K562 (cell line): ENCODE data around the gene DSCAM. TPM values are rescaled to one million over a fixed set of nuclear protein-coding genes. Genes with fewer than 3 reads are reported as not detected.

Experiments
- ATAC-seq: fragments of 200-7000 bp; cut with Tn5 transposase; 3 replicates; pipeline ENCODE4 v1.9.1; 2020; ENCODE audit warnings: moderate library complexity
- BruUV-seq: library from RNA; stranded (reverse); fragments of 400-500 nt; replicated peaks from 2 replicates; lab custom pipeline; 2021; lab: Mats Ljungman, UMichigan
- CTCF ChIA-PET: fragments of 300-600 bp; formaldehyde crosslinking; extraction: SDS; loops from one replicate; lab custom pipeline; 2021; ENCODE audit warnings: low intra/inter-chr PET ratio; lab: Yijun Ruan, JAX
- POLR2A ChIA-PET: fragments of 300-600, 350-650 bp; sonication (Branson Sonifier 250); formaldehyde crosslinking; extraction: SDS; loops from one replicate; lab custom pipeline; 2021; ENCODE audit warnings: antibody characterized with exemption, inconsistent platforms; lab: Yijun Ruan, JAX
- DNase-seq, 4 experiments: peaks; one replicate each; pipeline versions ENCODE4 v3.0.0 to v3.0.0-alpha.2; 2011 to 2018; ENCODE audit warnings: low spot score in 3 of 4, mixed read lengths in 3 of 4; ENCODE audit errors: extremely low read depth in 1 of 4
- FAIRE-seq: peaks from 2 replicates; lab custom pipeline; 2011; peaks lifted over from hg19 to GRCh38; lab: Jason Lieb, UNC
- H2AFZ ChIP-seq: 2 replicates; pipeline ENCODE4 v1.6.0; 2011; ENCODE audit warnings: low read depth, low read length, control low read depth, inconsistent platforms
- H3K27ac ChIP-seq: fragments of 200-600 bp; 3 replicates; pipeline ENCODE4 v1.8.0; 2011; ENCODE audit warnings: low read depth, mild to moderate bottlenecking, control low read depth, inconsistent platforms, low read length, moderate library complexity, mixed read lengths; ENCODE audit errors: extremely low read depth
- H3K27me3 ChIP-seq, 2 experiments: fragments of 300-600 bp in 1 of 2; 2 replicates in 1 of 2; 3 replicates in 1 of 2; pipeline versions ENCODE4 v1.6.0 to v1.8.0; 2011; ENCODE audit warnings: inconsistent platforms in 2 of 2, low read length in 2 of 2, mild to moderate bottlenecking in 1 of 2, mixed read lengths in 1 of 2, moderate library complexity in 1 of 2; ENCODE audit not compliant: control insufficient read depth in 2 of 2, insufficient read depth in 2 of 2
- H3K36me3 ChIP-seq: fragments of 300-600 bp; 3 replicates; pipeline ENCODE4 v1.8.0; 2011; ENCODE audit warnings: mild to moderate bottlenecking, low read length, inconsistent platforms; ENCODE audit not compliant: control insufficient read depth, insufficient read depth
- H3K4me1 ChIP-seq, 2 experiments: fragments of 200-600 bp in 1 of 2; replicated peaks in 1 of 2; 2 replicates in 1 of 2; 3 replicates in 1 of 2; pipeline versions ENCODE4 v1.5.1 to v1.8.0; 2011; ENCODE audit warnings: inconsistent platforms in 2 of 2, low read length in 2 of 2, mild to moderate bottlenecking in 1 of 2, mixed read lengths in 1 of 2, moderate library complexity in 1 of 2; ENCODE audit not compliant: control insufficient read depth in 2 of 2, insufficient read depth in 2 of 2
- H3K4me2 ChIP-seq: 2 replicates; pipeline ENCODE4 v1.6.1; 2011; ENCODE audit warnings: low read length, control low read depth, inconsistent platforms, mixed read lengths; ENCODE audit not compliant: insufficient read depth
- H3K4me3 ChIP-seq: fragments of 200-600 bp; sonication (generic), shearing (Covaris generic); 2 replicates; pipeline ENCODE4 v1.5.1; 2016; ENCODE audit warnings: control low read depth, inconsistent platforms
- H3K79me2 ChIP-seq: fragments of 200-600 bp; 3 replicates; pipeline ENCODE4 v1.8.0; 2011; ENCODE audit warnings: low read length, inconsistent platforms; ENCODE audit not compliant: control insufficient read depth, insufficient read depth
- H3K9ac ChIP-seq, 2 experiments: 2 replicates each; pipeline versions ENCODE4 v1.6.0 to v1.6.1; 2011; ENCODE audit warnings: low read depth in 2 of 2, low read length in 2 of 2, control low read depth in 1 of 2, inconsistent platforms in 1 of 2, mild to moderate bottlenecking in 1 of 2, mixed read lengths in 1 of 2; ENCODE audit not compliant: insufficient read depth in 1 of 2
- H3K9me1 ChIP-seq: one replicate; pipeline ENCODE4 v1.6.0; 2011; ENCODE audit warnings: inconsistent platforms, mild to moderate bottlenecking, low read length, moderate library complexity; ENCODE audit not compliant: control insufficient read depth, insufficient read depth
- H3K9me3 ChIP-seq: replicated peaks from 2 replicates; pipeline ENCODE4 v1.5.1; 2011; ENCODE audit warnings: low read depth, low read length, inconsistent platforms; ENCODE audit not compliant: control insufficient read depth, insufficient read depth
- H4K20me1 ChIP-seq: replicated peaks from 2 replicates; pipeline ENCODE4 v1.6.1; 2011; ENCODE audit warnings: low read length, inconsistent platforms, mixed read lengths; ENCODE audit not compliant: control insufficient read depth, insufficient read depth
- PTRF ChIP-seq: fragments of 450-650 bp; IDR thresholded peaks from 2 replicates; pipeline ENCODE4 v1.6.1; 2016; ENCODE audit warnings: mild to moderate bottlenecking, missing genetic modification characterization, missing compliant biosample characterization
- SNRNP70 ChIP-seq: fragments of 200-400 bp; formaldehyde crosslinking; optimal IDR thresholded peaks from 2 replicates; pipeline ENCODE3; 2017; ENCODE audit warnings: low read depth, low read length
- ZNF239 ChIP-seq: fragments of 250-450 bp; sonication (Bioruptor Pico); IDR thresholded peaks from 2 replicates; pipeline ENCODE4 v1.4.0; 2020; ENCODE audit warnings: mild to moderate bottlenecking
- ZNF41 ChIP-seq: fragments of 250-450 bp; sonication (Bioruptor Pico); conservative IDR thresholded peaks from 2 replicates; pipeline ENCODE4 v1.4.0; 2020; ENCODE audit warnings: mild to moderate bottlenecking
- WGBS: fragments of 100-300 bp; shearing (Covaris generic); methylation state at CpG from one replicate; pipeline ENCODE4 v1.1.6; 2016; ENCODE audit warnings: low coverage, mixed read lengths; ENCODE audit not compliant: insufficient coverage; ENCODE audit errors: missing lambda C conversion rate; 5-methylcytosine and 5-hydroxymethylcytosine counted together
- in situ Hi-C: fragments of 300-500 bp; cut with MboI; formaldehyde crosslinking; loops from 4 replicates; pipeline ENCODE4 v1.15.0; 2018; ENCODE audit warnings: inconsistent platforms, mixed read lengths
- intact Hi-C: fragments of 100-400 bp; cut with micrococcal nuclease; formaldehyde crosslinking; loops from 2 replicates; pipeline ENCODE4 v1.14.2; 2022
- polyA plus RNA-seq, 8 experiments: library from polyadenylated mRNA; depleted of rRNA in 4 of 8; stranded (reverse) in 5 of 8; unstranded in 3 of 8; fragments of >200 nt; fragmentation: Nextera tagmentation in 2 of 8; fragmentation: Illumina TruSeq in 1 of 8; extraction: Ambion mirVana in 2 of 8; extraction: Trizol in 1 of 8; gene quantifications; 2 replicates each; pipeline versions ENCODE4 v1.2.1 to v1.2.3, GENCODE V29; 2011 to 2014; ENCODE audit warnings: inconsistent platforms in 1 of 8, missing spikeins in 1 of 8
- total RNA-seq, 7 experiments: library from RNA; depleted of rRNA in 6 of 7; stranded (reverse); fragments of >200 nt in 6 of 7; fragmentation: Illumina TruSeq in 2 of 7; extraction: Trizol in 2 of 7; gene quantifications; 2 replicates each; pipeline versions ENCODE4 v1.2.1 to v1.2.3, GENCODE V29; 2011 to 2021; ENCODE audit warnings: low replicate concordance in 1 of 7
- TF ChIP-seq, protein P1 (sequence below): sonication (generic); formaldehyde crosslinking; IDR thresholded peaks from 2 replicates; pipeline ENCODE4 v1.8.1; 2022; ENCODE audit warnings: missing genetic modification reagents
- TF ChIP-seq, protein P2 (sequence below), 3 experiments: fragments of 200-800 bp in 1 of 3; sonication (Bioruptor generic) in 1 of 3; sonication (generic) in 1 of 3; formaldehyde crosslinking in 1 of 3; IDR thresholded peaks; 2 replicates each; pipeline versions ENCODE4 v1.6.1 to v1.8.0; 2016 to 2022; ENCODE audit warnings: mild to moderate bottlenecking in 2 of 3, missing compliant biosample characterization in 2 of 3, missing genetic modification characterization in 2 of 3, missing genetic modification reagents in 1 of 3
- TF ChIP-seq, protein P3 (sequence below): fragments of 250-450 bp; sonication (Bioruptor Pico); IDR thresholded peaks from 2 replicates; pipeline ENCODE4 v1.8.0; 2021; ENCODE audit warnings: moderate library complexity, mild to moderate bottlenecking, inconsistent platforms
- TF ChIP-seq, protein P4 (sequence below): fragments of 250-450 bp; sonication (Bioruptor Pico); IDR thresholded peaks from 2 replicates; pipeline ENCODE4 v1.8.0; 2021; ENCODE audit warnings: borderline replicate concordance, mild to moderate bottlenecking, moderate library complexity; ENCODE audit not compliant: poor library complexity, severe bottlenecking
- TF ChIP-seq, protein P5 (sequence below): fragments of 450-650 bp; formaldehyde crosslinking; IDR thresholded peaks from 2 replicates; pipeline ENCODE4 v1.4.0; 2022; ENCODE audit warnings: missing genetic modification characterization

DSCAM gene
- total and polyA plus RNA-seq, 9 of the 15 experiments (the other 6 are each of a cell fraction or from before 2014, with no cell fraction given) = not detected

DNA sequence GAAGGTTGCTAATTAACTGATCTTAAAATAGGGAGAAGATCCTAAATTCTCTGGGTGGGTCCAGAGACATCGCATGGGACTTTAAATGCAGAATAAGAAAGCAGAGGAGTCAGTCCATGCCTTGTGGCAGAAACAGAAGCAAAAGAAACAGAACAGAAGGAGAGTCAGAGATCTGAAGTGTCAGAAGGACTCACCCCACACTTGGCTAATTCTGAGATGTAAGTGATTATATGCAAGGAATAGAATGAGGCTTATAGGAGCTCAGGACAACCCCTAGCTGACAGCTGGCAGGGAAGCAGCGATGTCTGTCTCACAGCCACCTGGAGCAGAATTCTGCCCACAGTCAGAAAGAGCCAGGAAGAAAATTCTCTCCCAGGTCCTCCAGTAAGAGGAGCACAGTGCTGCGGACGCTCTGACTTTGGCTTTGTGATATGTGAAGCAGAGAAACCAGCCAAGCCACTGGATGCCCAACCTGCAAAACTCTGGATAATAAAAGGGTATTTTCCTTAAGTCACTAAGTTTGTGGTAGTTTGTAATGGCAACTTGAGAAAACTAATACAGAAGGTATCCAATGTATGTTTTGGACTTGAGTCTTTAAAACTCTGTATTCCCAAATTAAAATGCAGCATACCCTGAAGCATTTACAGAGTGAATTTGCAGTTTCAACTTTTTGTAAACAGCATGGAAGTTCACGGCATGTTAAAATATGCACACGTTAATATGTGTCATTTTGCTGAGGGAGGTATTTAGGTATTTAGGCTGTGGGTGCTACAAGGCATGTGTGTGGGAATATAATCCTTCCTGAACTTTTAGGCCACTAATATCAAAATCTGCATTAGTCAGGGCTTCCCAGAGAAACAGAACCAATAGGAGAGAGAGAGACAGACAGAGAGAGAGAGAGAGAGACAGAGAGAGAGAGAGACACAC lies 591.2 kb downstream of the DSCAM start:
- ATAC-seq (no peak), FAIRE-seq (no peak)
- in situ Hi-C loops = no loop called here

More for the DNA sequence above, 591.2 kb downstream of the DSCAM start:
- Histone ChIP-seq H3K36me3 (no peaks in the 10 kb centered on the region), H3K4me2 (no peak overlapping the region), H3K9me1 (no peaks in the 10 kb centered on the region), H4K20me1 (no peaks in the 10 kb centered on the region), H2AFZ (no peak overlapping the region), H3K9ac (no peak overlapping the region), H3K27ac (no peak overlapping the region), H3K27me3 (no peaks in the 10 kb centered on the region), H3K4me3 (no peak overlapping the region), H3K4me1 (no peaks in the 10 kb centered on the region), H3K79me2 (no peaks in the 10 kb centered on the region), H3K9me3 (no peaks in the 10 kb centered on the region; the same call in 1 of the 2 replicates)
- no TSS peak for BruUV-seq
- intact Hi-C loops = no loop called here
- 2% methylated on average over 6 of the region's 6 CpGs for WGBS
- no peak for DNase-seq
- TF ChIP-seq PTRF (tag) (no peak), ZNF41 (CRISPR knock-in tag) (no peak), SNRNP70 (no peak), ZNF239 (no peak)
- TF ChIP-seq, protein P1, sequence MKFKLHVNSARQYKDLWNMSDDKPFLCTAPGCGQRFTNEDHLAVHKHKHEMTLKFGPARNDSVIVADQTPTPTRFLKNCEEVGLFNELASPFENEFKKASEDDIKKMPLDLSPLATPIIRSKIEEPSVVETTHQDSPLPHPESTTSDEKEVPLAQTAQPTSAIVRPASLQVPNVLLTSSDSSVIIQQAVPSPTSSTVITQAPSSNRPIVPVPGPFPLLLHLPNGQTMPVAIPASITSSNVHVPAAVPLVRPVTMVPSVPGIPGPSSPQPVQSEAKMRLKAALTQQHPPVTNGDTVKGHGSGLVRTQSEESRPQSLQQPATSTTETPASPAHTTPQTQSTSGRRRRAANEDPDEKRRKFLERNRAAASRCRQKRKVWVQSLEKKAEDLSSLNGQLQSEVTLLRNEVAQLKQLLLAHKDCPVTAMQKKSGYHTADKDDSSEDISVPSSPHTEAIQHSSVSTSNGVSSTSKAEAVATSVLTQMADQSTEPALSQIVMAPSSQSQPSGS (CRISPR knock-in tag) = no peak
- TF ChIP-seq, protein P2, sequence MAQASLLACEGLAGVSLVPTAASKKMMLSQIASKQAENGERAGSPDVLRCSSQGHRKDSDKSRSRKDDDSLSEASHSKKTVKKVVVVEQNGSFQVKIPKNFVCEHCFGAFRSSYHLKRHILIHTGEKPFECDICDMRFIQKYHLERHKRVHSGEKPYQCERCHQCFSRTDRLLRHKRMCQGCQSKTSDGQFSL (CRISPR knock-in tag; IDR thresholded peaks at IDR 0.05) = no peak
- TF ChIP-seq, protein P2 (tag; IDR thresholded peaks at IDR 0.05) = no peak
- TF ChIP-seq, protein P3, sequence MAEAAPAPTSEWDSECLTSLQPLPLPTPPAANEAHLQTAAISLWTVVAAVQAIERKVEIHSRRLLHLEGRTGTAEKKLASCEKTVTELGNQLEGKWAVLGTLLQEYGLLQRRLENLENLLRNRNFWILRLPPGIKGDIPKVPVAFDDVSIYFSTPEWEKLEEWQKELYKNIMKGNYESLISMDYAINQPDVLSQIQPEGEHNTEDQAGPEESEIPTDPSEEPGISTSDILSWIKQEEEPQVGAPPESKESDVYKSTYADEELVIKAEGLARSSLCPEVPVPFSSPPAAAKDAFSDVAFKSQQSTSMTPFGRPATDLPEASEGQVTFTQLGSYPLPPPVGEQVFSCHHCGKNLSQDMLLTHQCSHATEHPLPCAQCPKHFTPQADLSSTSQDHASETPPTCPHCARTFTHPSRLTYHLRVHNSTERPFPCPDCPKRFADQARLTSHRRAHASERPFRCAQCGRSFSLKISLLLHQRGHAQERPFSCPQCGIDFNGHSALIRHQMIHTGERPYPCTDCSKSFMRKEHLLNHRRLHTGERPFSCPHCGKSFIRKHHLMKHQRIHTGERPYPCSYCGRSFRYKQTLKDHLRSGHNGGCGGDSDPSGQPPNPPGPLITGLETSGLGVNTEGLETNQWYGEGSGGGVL (CRISPR knock-in tag) = no peak
- TF ChIP-seq, protein P4, sequence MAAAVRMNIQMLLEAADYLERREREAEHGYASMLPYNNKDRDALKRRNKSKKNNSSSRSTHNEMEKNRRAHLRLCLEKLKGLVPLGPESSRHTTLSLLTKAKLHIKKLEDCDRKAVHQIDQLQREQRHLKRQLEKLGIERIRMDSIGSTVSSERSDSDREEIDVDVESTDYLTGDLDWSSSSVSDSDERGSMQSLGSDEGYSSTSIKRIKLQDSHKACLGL (CRISPR knock-in tag) = no peak
- TF ChIP-seq, protein P5, sequence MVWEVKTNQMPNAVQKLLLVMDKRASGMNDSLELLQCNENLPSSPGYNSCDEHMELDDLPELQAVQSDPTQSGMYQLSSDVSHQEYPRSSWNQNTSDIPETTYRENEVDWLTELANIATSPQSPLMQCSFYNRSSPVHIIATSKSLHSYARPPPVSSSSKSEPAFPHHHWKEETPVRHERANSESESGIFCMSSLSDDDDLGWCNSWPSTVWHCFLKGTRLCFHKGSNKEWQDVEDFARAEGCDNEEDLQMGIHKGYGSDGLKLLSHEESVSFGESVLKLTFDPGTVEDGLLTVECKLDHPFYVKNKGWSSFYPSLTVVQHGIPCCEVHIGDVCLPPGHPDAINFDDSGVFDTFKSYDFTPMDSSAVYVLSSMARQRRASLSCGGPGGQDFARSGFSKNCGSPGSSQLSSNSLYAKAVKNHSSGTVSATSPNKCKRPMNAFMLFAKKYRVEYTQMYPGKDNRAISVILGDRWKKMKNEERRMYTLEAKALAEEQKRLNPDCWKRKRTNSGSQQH (CRISPR knock-in tag) = no peak
- ChIA-PET POLR2A (no interaction called here), CTCF (no interaction called here)
